ENCODE data around the gene LPAR4. TPM values are rescaled to one million over a fixed set of nuclear protein-coding genes. Genes with fewer than 3 reads are reported as not detected.

Gene LPAR4
- under 1 TPM in 1 of 2 donors, not detected in 1; under 0.01 TPM for total RNA-seq

GRCh38 chrX:78747489-78747888, at the start of gene LPAR4:
TSS of gene LPAR4 (plus strand) at chrX:78747720. CDS start at chrX:78754870, 7,150 bp downstream.

Other genes starting within 250 kb of the LPAR4 start
- gene RTL3, start 88.4 kb upstream of the LPAR4 start, total RNA-seq, result not detected
- gene P2RY10, start 197.7 kb downstream of the LPAR4 start, total RNA-seq, result not detected

All from melanocyte of skin (primary cell).